Mesangial cell (primary cell): ENCODE results near the gene OR8A1. TPM values are rescaled to one million over a fixed set of nuclear protein-coding genes. Genes with fewer than 3 reads are reported as not detected.

Source experiments
- total RNA-seq: library from RNA; depleted of rRNA; stranded (reverse); fragments of >200 nt; gene quantifications from 2 replicates; pipeline ENCODE4 v1.2.3, GENCODE V29; 2015

The OR8A1 gene
- total RNA-seq: not detected in 2 replicates

DNA sequence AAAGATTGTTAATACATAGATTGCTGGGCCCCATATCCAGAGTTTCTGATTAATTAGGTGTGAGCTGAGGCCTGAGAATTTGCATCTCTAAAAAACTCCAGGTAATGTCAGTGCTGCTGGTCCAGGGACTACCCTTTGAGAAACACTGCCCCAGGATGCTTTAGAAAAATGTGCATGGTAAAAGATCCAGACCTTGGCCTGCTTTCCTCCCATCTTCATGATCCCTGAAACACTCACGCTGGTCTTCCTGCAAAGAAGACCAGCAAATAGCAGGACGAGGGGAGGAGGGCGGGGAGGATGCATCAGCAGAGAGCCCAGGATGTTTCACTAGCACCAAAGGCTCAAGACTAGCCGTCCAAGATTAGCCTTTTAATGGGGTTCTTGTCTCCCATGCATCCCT is at the start of gene OR8A1:
Gene OR8A1 (plus strand): TSS at position 301 of the 400 bp plus-strand sequence. CDS start 123 bp downstream, outside the sequence.

DNA sequence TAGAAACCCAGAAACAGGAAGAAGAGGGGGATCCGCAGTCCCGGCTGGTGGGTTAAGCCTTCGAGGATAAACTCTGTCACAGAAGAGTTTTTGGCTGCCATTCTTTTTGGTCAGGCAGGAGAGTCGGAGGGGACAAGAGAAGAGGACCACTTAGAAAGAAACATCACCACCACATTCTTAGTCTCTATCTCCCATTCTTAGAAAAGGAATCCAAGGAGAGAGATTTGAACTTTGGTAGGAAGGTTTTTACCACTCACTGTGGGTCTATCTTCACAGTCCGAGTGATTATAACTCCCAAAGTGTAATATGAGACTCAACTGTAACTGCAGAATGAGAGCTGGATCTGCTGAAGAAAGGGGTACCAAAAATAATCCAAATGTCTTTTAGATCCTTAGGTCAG is 26.2 kb upstream of the OR8A1 start, which contains the start of gene OR8B12:
Gene OR8B12 (minus strand): TSS at position 101 of the 400 bp plus-strand sequence. CDS start 0 bp downstream, at position 101.

DNA sequence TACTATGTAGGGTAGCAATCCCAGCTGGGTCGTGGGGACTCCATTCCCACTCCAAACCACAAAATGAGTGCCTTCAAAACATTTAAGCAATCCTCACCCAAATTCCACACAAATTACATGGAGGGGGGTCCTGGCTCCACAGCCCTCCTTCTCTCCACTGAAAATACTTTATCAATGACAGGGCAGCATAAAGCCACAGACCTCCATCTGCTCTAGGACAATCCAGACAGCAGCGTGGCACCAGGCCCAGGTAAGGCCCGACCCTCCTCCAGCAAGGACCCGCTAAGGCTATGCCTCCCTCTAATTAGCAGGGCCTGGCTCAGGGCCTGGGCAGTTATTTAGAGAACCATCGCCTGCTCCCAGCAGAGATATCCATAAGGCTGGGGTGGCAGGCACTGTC is 41.3 kb downstream of the OR8A1 start, which contains the start of gene PANX3:
Gene PANX3 (plus strand): TSS at position 365 of the 400 bp plus-strand sequence. CDS start 129 bp downstream, outside the sequence.

Other genes with a start within 250 kb of the OR8A1 start
- gene OR8D2, start 249.8 kb upstream of the OR8A1 start, total RNA-seq: not detected in 2 replicates
- not detected in 2 replicates for gene OR8B2, start 185.5 kb upstream of the OR8A1 start, total RNA-seq
- not detected in 2 replicates for gene OR8B3, start 171.0 kb upstream of the OR8A1 start, total RNA-seq
- gene OR8B4, start 145.1 kb upstream of the OR8A1 start, total RNA-seq: not detected in 2 replicates
- not detected in 2 replicates for gene OR8B8, start 124.3 kb upstream of the OR8A1 start, total RNA-seq
- not detected in 2 replicates for gene OR8B12, start 26.3 kb upstream of the OR8A1 start, total RNA-seq
- gene PANX3, start 41.4 kb downstream of the OR8A1 start, total RNA-seq: not detected in 2 replicates
- 17.8 and 24.1 TPM in 2 replicates for gene TBRG1, start 52.9 kb downstream of the OR8A1 start, total RNA-seq
- gene SIAE, start 103.7 kb downstream of the OR8A1 start, total RNA-seq: 5.2 and 16.9 TPM in 2 replicates
- 4.2 and 12.9 TPM in 2 replicates for gene SPA17, start 103.9 kb downstream of the OR8A1 start, total RNA-seq
- 0.76 and 11.1 TPM in 2 replicates for gene NRGN, start 169.9 kb downstream of the OR8A1 start, total RNA-seq
- gene VSIG2, start 182.3 kb downstream of the OR8A1 start, total RNA-seq: 0.13 TPM in 1 of 2 replicates, not detected in the other
- gene ESAM, start 192.3 kb downstream of the OR8A1 start, total RNA-seq: 6.1 and 35.7 TPM in 2 replicates
- gene MSANTD2, start 230.4 kb downstream of the OR8A1 start, total RNA-seq: 7.5 and 11.1 TPM in 2 replicates